8988T (cell line): ENCODE measurements around the gene SSX1.
"Not testable (repeated sequence)": the region's sequence is repeated elsewhere in the genome, so short reads cannot be mapped to it uniquely, and the experiment has no call there.

ENCODE experiments used
- DNase-seq: peaks from one replicate; pipeline ENCODE4 v3.0.0; 2011

The SSX1 gene, protein sequence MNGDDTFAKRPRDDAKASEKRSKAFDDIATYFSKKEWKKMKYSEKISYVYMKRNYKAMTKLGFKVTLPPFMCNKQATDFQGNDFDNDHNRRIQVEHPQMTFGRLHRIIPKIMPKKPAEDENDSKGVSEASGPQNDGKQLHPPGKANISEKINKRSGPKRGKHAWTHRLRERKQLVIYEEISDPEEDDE

DNA sequence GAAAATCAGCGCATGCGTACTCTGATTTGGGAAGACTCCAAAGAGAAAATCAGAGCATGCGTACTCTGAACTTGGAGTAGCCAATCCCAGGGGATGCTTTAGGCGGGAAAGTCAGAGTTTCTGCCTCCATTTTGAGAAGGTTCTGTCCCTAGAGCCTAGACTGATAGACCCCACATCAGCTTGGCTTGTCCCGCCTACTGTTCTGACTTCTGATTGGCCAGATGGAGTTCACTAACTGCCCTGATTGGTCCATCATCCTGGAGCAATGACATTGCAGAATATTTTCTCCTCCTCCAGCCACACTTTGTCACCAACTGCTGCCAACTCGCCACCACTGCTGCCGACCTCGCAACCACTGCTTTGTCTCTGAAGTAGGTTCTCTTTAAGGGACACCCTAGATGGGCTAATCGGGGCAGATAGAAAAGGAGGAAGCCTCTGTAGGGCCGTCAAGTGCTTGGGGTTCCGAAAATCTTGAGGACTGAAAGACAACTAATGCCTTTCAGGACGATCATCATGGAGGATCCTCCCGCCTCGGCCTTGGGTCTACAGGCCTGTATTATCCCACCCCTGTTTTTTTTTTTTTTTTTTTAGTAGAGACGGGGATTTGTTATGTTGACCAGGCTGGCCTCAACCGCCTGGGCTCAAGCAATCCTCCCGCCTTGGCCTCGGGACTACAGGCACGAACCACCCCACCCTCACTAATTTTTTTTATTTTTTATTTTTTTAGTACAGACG is at the start of gene SSX1:
Gene SSX1, plus strand, starts transcription at position 331 of the 735 bp plus-strand sequence. CDS start 1,850 bp downstream, outside the sequence.
- DNase-seq: not testable (repeated sequence)

DNA sequence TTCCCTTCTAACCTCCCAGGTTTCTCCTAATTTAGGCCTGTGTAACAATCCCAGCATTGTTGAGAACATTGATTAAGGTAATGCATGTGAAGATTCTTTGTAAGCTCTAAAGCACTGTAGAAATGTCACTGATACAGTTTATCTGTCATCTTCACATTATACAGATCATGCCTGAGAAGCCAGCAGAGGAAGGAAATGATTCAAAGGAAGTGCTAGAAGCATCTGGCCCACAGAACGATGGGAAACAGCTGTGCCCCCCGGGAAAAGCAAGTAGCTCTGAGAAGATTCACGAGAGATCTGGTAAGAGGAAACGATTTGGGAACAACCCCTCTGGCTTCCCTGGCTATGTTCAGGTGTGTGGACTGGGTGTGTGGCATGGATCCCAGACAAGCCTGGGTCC is 40.9 kb upstream of the SSX1 start:
- not testable (repeated sequence) for DNase-seq

DNA sequence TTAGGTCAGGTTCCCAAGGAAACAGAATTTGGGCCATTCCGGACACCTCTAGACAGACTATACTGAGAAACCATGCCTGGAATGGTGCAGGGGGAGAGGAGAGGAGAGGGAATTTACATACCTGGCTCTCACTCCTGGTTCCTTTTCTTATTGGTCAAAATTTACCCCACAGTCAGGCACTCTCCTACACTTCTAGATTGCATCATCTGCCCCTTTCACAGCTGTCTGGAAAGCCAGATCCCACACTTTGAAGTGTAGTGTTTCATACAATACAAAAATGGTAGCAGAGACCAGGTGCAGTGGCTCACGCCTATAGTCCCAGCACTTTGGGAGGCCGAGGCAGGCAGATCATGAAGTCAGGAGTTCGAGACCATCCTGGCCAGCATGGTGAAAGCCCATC is 31.0 kb upstream of the SSX1 start:
- not testable (repeated sequence) for DNase-seq

DNA sequence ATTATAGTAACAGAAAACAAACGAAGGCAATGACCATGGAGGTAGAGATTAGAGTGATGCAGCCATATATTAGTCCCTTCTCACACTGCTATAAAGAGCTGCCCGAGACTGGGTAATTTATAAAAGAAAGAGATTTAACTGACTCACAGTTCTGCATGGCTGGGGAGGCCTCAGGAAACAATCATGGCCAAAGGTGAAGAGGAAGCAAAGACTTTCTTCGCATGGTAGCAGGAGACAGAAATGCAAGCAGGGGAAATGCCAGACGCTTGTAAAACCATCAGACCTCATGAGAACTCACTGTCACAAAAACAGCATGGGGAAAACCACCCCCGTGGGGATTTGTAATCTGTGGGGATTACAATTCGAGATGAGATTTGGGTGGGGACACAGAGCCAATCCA is 2.2 kb upstream of the SSX1 start:
- DNase-seq: not testable (repeated sequence)

DNA sequence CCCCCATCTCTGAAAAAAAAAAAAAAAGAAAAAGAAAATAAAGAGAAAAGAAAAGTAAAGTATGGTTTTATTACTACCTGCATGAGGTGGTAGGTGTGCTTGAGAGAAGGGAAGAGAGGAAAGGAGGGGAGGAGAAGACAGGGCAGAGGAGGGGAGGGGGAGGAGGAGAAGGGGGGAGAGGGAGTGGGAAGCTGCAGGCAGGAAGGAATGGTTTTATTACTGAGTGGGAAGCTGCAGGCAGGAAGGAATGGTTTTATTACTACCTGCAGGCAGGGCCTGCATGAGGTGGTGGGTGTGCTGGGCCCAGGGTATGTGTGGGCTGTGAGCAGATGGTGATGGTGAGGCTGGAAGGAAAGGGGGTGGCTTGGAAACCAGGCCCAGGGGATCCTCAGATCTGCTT is 19.2 kb downstream of the SSX1 start:
- DNase-seq: not testable (repeated sequence)

DNA sequence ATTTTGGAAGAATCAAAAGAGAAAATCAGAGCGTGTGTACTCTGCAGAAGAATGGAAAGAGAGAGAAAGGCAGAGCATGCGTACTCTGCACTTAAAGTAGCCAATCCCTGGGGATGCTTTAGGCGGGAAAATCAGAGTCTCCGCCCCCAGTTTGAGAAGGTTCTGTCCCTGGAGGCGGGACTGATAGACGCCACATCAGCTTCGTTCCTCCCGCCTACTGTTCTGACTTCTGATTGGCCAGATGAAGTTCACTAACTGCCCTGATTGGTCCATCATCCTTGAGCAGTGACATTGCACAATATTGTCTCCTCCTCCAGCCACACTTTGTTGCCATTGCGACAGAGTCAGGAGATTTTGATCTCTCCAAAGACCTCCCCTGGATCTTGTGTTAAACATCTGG is 23.8 kb downstream of the SSX1 start:
- DNase-seq: no peak

DNA sequence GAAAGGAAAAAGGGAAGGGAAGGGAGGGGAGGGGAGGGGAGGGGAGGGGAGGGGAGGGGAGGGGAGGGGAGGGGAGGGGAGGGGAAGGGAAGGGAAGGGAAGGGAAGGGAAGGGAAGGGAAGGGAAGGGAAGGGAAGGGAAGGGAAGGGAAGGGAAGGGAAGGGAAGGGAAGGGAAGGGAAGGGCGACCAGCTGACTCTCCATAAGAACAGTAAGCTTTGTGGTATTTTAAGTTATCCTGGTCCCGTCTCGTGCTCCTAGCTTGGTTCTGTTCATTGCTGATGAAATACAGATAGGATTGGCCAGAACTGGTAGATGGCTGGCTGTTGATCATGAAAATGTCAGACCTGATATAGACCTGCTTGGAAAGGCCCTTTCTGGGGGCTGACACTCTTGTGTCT is 25.5 kb downstream of the SSX1 start:
- not testable (repeated sequence) for DNase-seq

DNA sequence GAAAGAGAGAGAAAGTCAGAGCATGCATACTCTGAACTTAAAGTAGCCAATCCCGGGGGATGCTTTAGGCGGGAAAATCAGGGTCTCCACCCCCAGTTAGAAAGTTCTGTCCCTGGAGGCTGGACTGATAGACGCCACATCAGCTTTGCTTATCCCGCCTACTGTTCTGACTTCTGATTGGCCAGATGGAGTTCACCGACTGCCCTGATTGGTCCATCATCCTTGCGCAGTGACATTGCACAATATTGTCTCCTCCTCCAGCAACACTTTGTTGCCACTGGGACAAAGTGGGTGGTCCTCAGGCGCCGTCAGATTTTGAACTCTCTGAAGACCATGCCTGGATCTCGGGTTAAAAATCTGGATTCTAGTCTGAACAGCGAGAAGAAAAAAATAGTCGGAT is 51.0 kb downstream of the SSX1 start:
- DNase-seq: no peak

DNA sequence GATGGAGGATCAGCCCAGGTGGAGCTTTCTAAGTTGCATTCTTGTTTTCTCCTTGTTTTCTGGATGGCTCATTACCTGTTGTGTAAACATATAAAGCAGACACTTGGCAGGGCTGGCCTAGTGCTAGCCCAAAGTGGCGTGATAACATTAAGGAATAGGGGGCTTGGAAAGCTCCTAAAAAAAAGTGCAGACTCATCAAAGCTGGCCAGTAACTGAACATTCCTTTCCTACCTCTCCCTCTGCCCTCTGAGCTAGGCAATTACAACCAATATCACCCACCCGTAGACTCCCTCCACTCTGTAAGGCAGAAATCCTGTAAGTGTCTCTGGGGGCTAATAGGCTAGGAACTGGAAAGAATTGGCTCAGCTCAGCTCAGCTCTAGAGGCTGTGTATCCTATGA is 58.8 kb downstream of the SSX1 start:
- DNase-seq: not testable (repeated sequence)
